KMS-11 (cell line): ENCODE measurements around the gene FAM170B.

Source experiments
- H2AFZ ChIP-seq: fragments of 200-600 bp; sonication (generic); 2 replicates; pipeline ENCODE4 v1.6.1; 2016; ENCODE audit warnings: antibody characterized with exemption, mixed run types, low read depth
- H3K27ac ChIP-seq: fragments of 200-600 bp; sonication (generic); 2 replicates; pipeline ENCODE4 v1.6.1; 2016; ENCODE audit warnings: mild to moderate bottlenecking, mixed run types
- H3K27me3 ChIP-seq: fragments of 200-600 bp; sonication (generic); 2 replicates; pipeline ENCODE4 v1.6.1; 2017; ENCODE audit warnings: mild to moderate bottlenecking, low read depth, mixed run types, moderate library complexity; ENCODE audit not compliant: insufficient read depth
- H3K36me3 ChIP-seq: fragments of 200-600 bp; sonication (generic); 2 replicates; pipeline ENCODE4 v1.6.1; 2017; ENCODE audit warnings: mild to moderate bottlenecking, mixed run types; ENCODE audit not compliant: insufficient read depth
- H3K4me1 ChIP-seq: fragments of 200-600 bp; sonication (generic); 2 replicates; pipeline ENCODE4 v1.6.1; 2016; ENCODE audit warnings: mild to moderate bottlenecking, low read depth, mixed run types; ENCODE audit not compliant: poor library complexity, severe bottlenecking
- H3K4me2 ChIP-seq: fragments of 200-600 bp; sonication (generic); 2 replicates; pipeline ENCODE4 v1.7.0; 2016; ENCODE audit warnings: mild to moderate bottlenecking, mixed run types
- H3K4me3 ChIP-seq: fragments of 200-600 bp; sonication (generic); IDR thresholded peaks from 2 replicates; pipeline ENCODE4 v1.6.1; 2017; ENCODE audit warnings: low read depth, low read length, mixed read lengths; ENCODE audit not compliant: insufficient read depth
- H3K79me2 ChIP-seq: fragments of 200-600 bp; sonication (generic); 2 replicates; pipeline ENCODE4 v1.6.1; 2016; ENCODE audit warnings: low read depth, mixed run types; ENCODE audit not compliant: insufficient read depth
- H3K9ac ChIP-seq: fragments of 200-600 bp; sonication (generic); 2 replicates; pipeline ENCODE4 v1.6.1; 2016; ENCODE audit warnings: mild to moderate bottlenecking, mixed run types
- H4K20me1 ChIP-seq: fragments of 200-600 bp; sonication (generic); 2 replicates; pipeline ENCODE4 v1.6.1; 2016; ENCODE audit warnings: mild to moderate bottlenecking, mixed run types; ENCODE audit not compliant: insufficient read depth
- CTCF ChIP-seq: fragments of 200-600 bp; sonication (generic); conservative IDR thresholded peaks from 2 replicates; pipeline ENCODE4 v1.6.1; 2017; ENCODE audit warnings: low read depth, mild to moderate bottlenecking, antibody characterized with exemption, low read length, moderate library complexity, mixed read lengths

The FAM170B gene

GRCh38 chr10:49081547-49082275, 52.1 kb downstream of the FAM170B start:
- Histone ChIP-seq H3K4me1 (peaks cover 50% of the 10 kb centered on the region), H4K20me1 (no peaks in the 10 kb centered on the region), H3K36me3 (no peaks in the 10 kb centered on the region), H2AFZ (no peak overlapping the region), H3K27ac (no peak overlapping the region), H3K4me3 (no peak overlapping the region), H3K4me2 (no peak overlapping the region), H3K79me2 (no peaks in the 10 kb centered on the region), H3K27me3 (no peaks in the 10 kb centered on the region), H3K9ac (no peak overlapping the region)
- no peak for TF ChIP-seq CTCF
